Loucy (cell line): ENCODE measurements around the gene KLHL30.

Experiments used
- H2AFZ ChIP-seq: fragments of 200-600 bp; sonication (generic); 2 replicates; pipeline ENCODE4 v1.6.0; 2016; ENCODE audit warnings: antibody characterized with exemption, mild to moderate bottlenecking, low read length, moderate library complexity
- H3F3A ChIP-seq: fragments of 200-600 bp; 2 replicates; pipeline ENCODE4 v1.6.0; 2016; ENCODE audit warnings: antibody characterized with exemption, low read depth, mild to moderate bottlenecking
- H3K27me3 ChIP-seq: fragments of 200-600 bp; sonication (generic); 2 replicates; pipeline ENCODE4 v1.6.1; 2014; ENCODE audit warnings: low read length, mild to moderate bottlenecking; ENCODE audit not compliant: insufficient read depth, poor library complexity, severe bottlenecking
- H3K36me3 ChIP-seq: fragments of 200-600 bp; sonication (generic); 2 replicates; pipeline ENCODE4 v1.6.1; 2016; ENCODE audit warnings: low read length; ENCODE audit not compliant: insufficient read depth
- H3K4me1 ChIP-seq: fragments of 200-600 bp; sonication (generic); 2 replicates; pipeline ENCODE4 v1.5.1; 2014; ENCODE audit warnings: low read length, mild to moderate bottlenecking; ENCODE audit not compliant: insufficient read depth, poor library complexity, severe bottlenecking
- H3K4me2 ChIP-seq: fragments of 200-600 bp; sonication (generic); 2 replicates; pipeline ENCODE4 v1.6.0; 2014; ENCODE audit warnings: antibody characterized with exemption, low read length, low read depth, mild to moderate bottlenecking; ENCODE audit not compliant: poor library complexity, severe bottlenecking
- H3K4me3 ChIP-seq: fragments of 200-600 bp; sonication (generic); 2 replicates; pipeline ENCODE4 v1.5.1; 2014; ENCODE audit warnings: low read length, mild to moderate bottlenecking, mixed read lengths; ENCODE audit not compliant: poor library complexity, severe bottlenecking
- H3K79me2 ChIP-seq: fragments of 200-600 bp; sonication (generic); 2 replicates; pipeline ENCODE4 v1.6.1; 2014; ENCODE audit warnings: low read length; ENCODE audit not compliant: insufficient read depth
- H3K9ac ChIP-seq: fragments of 200-600 bp; sonication (generic); 2 replicates; pipeline ENCODE4 v1.6.0; 2014; ENCODE audit warnings: mild to moderate bottlenecking, low read depth, low read length, moderate library complexity; ENCODE audit not compliant: poor library complexity, severe bottlenecking
- H3K9me2 ChIP-seq: fragments of 200-600 bp; sonication (generic); replicated peaks from 2 replicates; pipeline ENCODE4 v1.6.1; 2016; ENCODE audit warnings: low read depth, low read length, mixed read lengths
- H3K9me3 ChIP-seq: fragments of 200-600 bp; sonication (generic); 2 replicates; pipeline ENCODE4 v1.6.1; 2014; ENCODE audit warnings: mild to moderate bottlenecking, antibody characterized with exemption, low read length, low read depth; ENCODE audit not compliant: insufficient read depth
- H4K20me1 ChIP-seq: fragments of 200-600 bp; sonication (generic); 2 replicates; pipeline ENCODE4 v1.6.0; 2014; ENCODE audit warnings: antibody characterized with exemption, low read length, mild to moderate bottlenecking; ENCODE audit not compliant: insufficient read depth, poor library complexity, severe bottlenecking
- EZH2phosphoT487 ChIP-seq: fragments of 200-600 bp; IDR thresholded peaks from 2 replicates; pipeline ENCODE4 v1.6.1; 2018; ENCODE audit warnings: antibody characterized with exemption, mild to moderate bottlenecking, moderate library complexity, borderline replicate concordance
- TF ChIP-seq, protein P1 (sequence below): fragments of 200-600 bp; sonication (generic); conservative IDR thresholded peaks from 2 replicates; pipeline ENCODE4 v1.5.1; 2014; ENCODE audit warnings: mild to moderate bottlenecking, antibody characterized with exemption, low read length

The KLHL30 gene

GRCh38 chr2:238168196-238169047 is 30.0 kb downstream of the KLHL30 start:
- no peaks in the 10 kb centered on the region for H3K79me2 ChIP-seq
- H3K4me3 ChIP-seq: no peak overlapping the region
- TF ChIP-seq, protein P1, sequence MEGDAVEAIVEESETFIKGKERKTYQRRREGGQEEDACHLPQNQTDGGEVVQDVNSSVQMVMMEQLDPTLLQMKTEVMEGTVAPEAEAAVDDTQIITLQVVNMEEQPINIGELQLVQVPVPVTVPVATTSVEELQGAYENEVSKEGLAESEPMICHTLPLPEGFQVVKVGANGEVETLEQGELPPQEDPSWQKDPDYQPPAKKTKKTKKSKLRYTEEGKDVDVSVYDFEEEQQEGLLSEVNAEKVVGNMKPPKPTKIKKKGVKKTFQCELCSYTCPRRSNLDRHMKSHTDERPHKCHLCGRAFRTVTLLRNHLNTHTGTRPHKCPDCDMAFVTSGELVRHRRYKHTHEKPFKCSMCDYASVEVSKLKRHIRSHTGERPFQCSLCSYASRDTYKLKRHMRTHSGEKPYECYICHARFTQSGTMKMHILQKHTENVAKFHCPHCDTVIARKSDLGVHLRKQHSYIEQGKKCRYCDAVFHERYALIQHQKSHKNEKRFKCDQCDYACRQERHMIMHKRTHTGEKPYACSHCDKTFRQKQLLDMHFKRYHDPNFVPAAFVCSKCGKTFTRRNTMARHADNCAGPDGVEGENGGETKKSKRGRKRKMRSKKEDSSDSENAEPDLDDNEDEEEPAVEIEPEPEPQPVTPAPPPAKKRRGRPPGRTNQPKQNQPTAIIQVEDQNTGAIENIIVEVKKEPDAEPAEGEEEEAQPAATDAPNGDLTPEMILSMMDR: no peak
- no peak for TF ChIP-seq EZH2phosphoT487
- no peaks in the 10 kb centered on the region for H3K9me2 ChIP-seq
- no peaks in the 10 kb centered on the region for H3F3A ChIP-seq
- H3K4me2 ChIP-seq: no peak overlapping the region
- H3K36me3 ChIP-seq: peaks cover 59% of the 10 kb centered on the region; the same call in 1 of the 2 replicates
- H3K27me3 ChIP-seq: no peaks in the 10 kb centered on the region
- H3K4me1 ChIP-seq: peaks cover 5% of the 10 kb centered on the region
- H3K9me3 ChIP-seq: no peaks in the 10 kb centered on the region
- H3K9ac ChIP-seq: no peak overlapping the region
- H2AFZ ChIP-seq: no peak overlapping the region
- no peaks in the 10 kb centered on the region for H4K20me1 ChIP-seq

- H3K9me3 ChIP-seq: no peaks in the 10 kb centered on the region
- no peaks in the 10 kb centered on the region for H3K9me2 ChIP-seq
- H3K27me3 ChIP-seq: no peaks in the 10 kb centered on the region
- no peak overlapping the region for H3K4me3 ChIP-seq
- H3K79me2 ChIP-seq: no peaks in the 10 kb centered on the region
- H4K20me1 ChIP-seq: no peaks in the 10 kb centered on the region
- peaks cover 60% of the 10 kb centered on the region; the same call in 1 of the 2 replicates for H3K36me3 ChIP-seq
- TF ChIP-seq EZH2phosphoT487: no peak
- TF ChIP-seq, protein P1: no peak
- no peak overlapping the region for H3K4me2 ChIP-seq
- H3K4me1 ChIP-seq: peaks cover 13% of the 10 kb centered on the region
- H2AFZ ChIP-seq: no peak overlapping the region
- H3K9ac ChIP-seq: no peak overlapping the region
- peaks cover 5% of the 10 kb centered on the region; the same call in 1 of the 2 replicates for H3F3A ChIP-seq
Measured at GRCh38 chr2:238169048-238169707, 30.7 kb downstream of the KLHL30 start.

DNA sequence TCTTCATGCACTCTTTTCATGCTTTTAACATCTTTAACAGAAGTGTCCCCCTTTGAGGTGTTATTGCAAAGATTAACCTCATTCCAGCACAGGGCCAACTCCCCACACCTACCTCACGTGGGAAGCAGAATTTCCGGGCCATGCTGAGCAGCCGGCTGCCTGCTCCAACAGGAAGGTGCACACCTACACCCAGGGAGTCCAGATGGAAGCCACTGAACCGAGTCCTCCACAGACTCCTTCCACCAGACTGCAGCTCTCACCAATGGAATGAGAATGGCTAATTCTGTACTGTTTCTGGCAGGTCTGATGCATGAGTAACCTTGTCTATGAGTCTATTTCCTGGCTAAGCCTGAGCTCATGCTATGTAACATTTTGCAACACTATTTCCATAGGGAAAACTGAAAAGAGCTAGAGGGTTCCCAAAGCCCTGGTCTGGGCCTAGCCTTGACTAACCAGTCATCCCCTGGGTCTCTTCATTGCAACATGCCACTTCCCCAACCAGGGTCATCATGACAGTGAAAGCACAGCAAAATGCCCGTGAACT is 31.3 kb downstream of the KLHL30 start:
- H4K20me1 ChIP-seq: no peaks in the 10 kb centered on the region
- no peaks in the 10 kb centered on the region for H3K9me3 ChIP-seq
- no peak overlapping the region for H3K9ac ChIP-seq
- H3K4me1 ChIP-seq: peaks cover 17% of the 10 kb centered on the region
- H3K79me2 ChIP-seq: no peaks in the 10 kb centered on the region
- H3F3A ChIP-seq: peaks cover 9% of the 10 kb centered on the region; the same call in 1 of the 2 replicates
- H2AFZ ChIP-seq: no peak overlapping the region
- TF ChIP-seq, protein P1: no peak
- no peak for TF ChIP-seq EZH2phosphoT487
- no peak overlapping the region for H3K4me3 ChIP-seq
- H3K27me3 ChIP-seq: no peaks in the 10 kb centered on the region
- H3K36me3 ChIP-seq: peaks cover 60% of the 10 kb centered on the region; the same call in 1 of the 2 replicates
- H3K4me2 ChIP-seq: no peak overlapping the region
- H3K9me2 ChIP-seq: no peaks in the 10 kb centered on the region
